IMR-90 (cell line): ENCODE data around the gene GABRP.

Source experiments
- BHLHE40 ChIP-seq: fragments of 150-350 bp; IDR thresholded peaks from 2 replicates; pipeline ENCODE4 v1.6.1; 2016; ENCODE audit warnings: mild to moderate bottlenecking, low read depth, low read length
- CEBPB ChIP-seq: IDR thresholded peaks from 2 replicates; pipeline ENCODE4 v1.6.1; 2012; ENCODE audit warnings: low read depth, low read length, improper control_type of control experiment
- CHD1 ChIP-seq: IDR thresholded peaks from 2 replicates; pipeline ENCODE4 v1.6.1; 2012; ENCODE audit warnings: low read depth, low read length, improper control_type of control experiment
- CTCF ChIP-seq: conservative IDR thresholded peaks from 2 replicates; pipeline ENCODE4 v1.5.1; 2012; ENCODE audit warnings: mild to moderate bottlenecking, low read depth, low read length, improper control_type of control experiment
- MAFK ChIP-seq: IDR thresholded peaks from 2 replicates; pipeline ENCODE4 v1.6.1; 2012; ENCODE audit warnings: low read depth, low read length, improper control_type of control experiment
- MAZ ChIP-seq: IDR thresholded peaks from 2 replicates; pipeline ENCODE4 v1.6.1; 2012; ENCODE audit warnings: low read depth, mild to moderate bottlenecking, low read length, improper control_type of control experiment, moderate library complexity, borderline replicate concordance
- POLR2A ChIP-seq: IDR thresholded peaks from 2 replicates; pipeline ENCODE4 v1.6.1; 2012; ENCODE audit warnings: mild to moderate bottlenecking, low read depth, low read length
- RAD21 ChIP-seq: IDR thresholded peaks from 2 replicates; pipeline ENCODE4 v1.6.1; 2012; ENCODE audit warnings: low read length, improper control_type of control experiment
- RCOR1 ChIP-seq: IDR thresholded peaks from 2 replicates; pipeline ENCODE4 v1.6.1; 2012; ENCODE audit warnings: mild to moderate bottlenecking, low read length, improper control_type of control experiment; ENCODE audit not compliant: insufficient replicate concordance
- RFX5 ChIP-seq: IDR thresholded peaks from 2 replicates; pipeline ENCODE4 v1.8.0; 2012; ENCODE audit warnings: low read depth, mild to moderate bottlenecking, low read length, moderate library complexity

GRCh38 chr5:170805666-170806065 lies 22.1 kb downstream of the GABRP start:
- TF ChIP-seq CTCF, result no peak
- TF ChIP-seq MAZ, result no peak
- no peak for TF ChIP-seq CEBPB
- no peak for TF ChIP-seq POLR2A
- no peak for TF ChIP-seq MAFK
- TF ChIP-seq BHLHE40, result no peak
- TF ChIP-seq RAD21, result no peak
- TF ChIP-seq RCOR1, result no peak
- TF ChIP-seq CHD1, result no peak
- TF ChIP-seq RFX5, result no peak
